HG03175 (cell line): Measurements from ENCODE around the gene PDCL2.
"Not testable (repeated sequence)": the region's sequence is repeated elsewhere in the genome, so short reads cannot be mapped to it uniquely, and the experiment has no call there.

Experiments
- ATAC-seq: cut with Tn5 transposase; IDR thresholded peaks from one replicate; pipeline ENCODE4 v1.9.1; 2021; ENCODE audit warnings: mild to moderate bottlenecking, moderate library complexity; ENCODE audit not compliant: unreplicated experiment

The PDCL2 gene

GRCh38 chr4:55598641-55599040, 6.6 kb upstream of the PDCL2 start:
- ATAC-seq: no peak

- ATAC-seq: no peak
These were observed 3.9 kb downstream of the PDCL2 start for GRCh38 chr4:55588160-55588559.

- ATAC-seq: not testable (repeated sequence)
These were observed 9.3 kb downstream of the PDCL2 start for GRCh38 chr4:55582773-55583172.

GRCh38 chr4:55578341-55579010, 13.6 kb downstream of the PDCL2 start:
- ATAC-seq: no peak

- no peak for ATAC-seq
These were observed 16.5 kb downstream of the PDCL2 start for GRCh38 chr4:55575513-55575912.

- ATAC-seq: no peak
These were observed 17.8 kb downstream of the PDCL2 start for GRCh38 chr4:55574252-55574651.

GRCh38 chr4:55571806-55572205, 20.2 kb downstream of the PDCL2 start:
- ATAC-seq: no peak

- no peak for ATAC-seq
These were observed 23.0 kb downstream of the PDCL2 start for GRCh38 chr4:55568905-55569504.

GRCh38 chr4:55561889-55562288, 30.2 kb downstream of the PDCL2 start:
- ATAC-seq: peak; percentile 100

- no peak for ATAC-seq
These were observed 31.9 kb downstream of the PDCL2 start for GRCh38 chr4:55560096-55560495.

- no peak for ATAC-seq
These were observed 37.5 kb downstream of the PDCL2 start for GRCh38 chr4:55554453-55555030.

GRCh38 chr4:55553441-55554201, 38.4 kb downstream of the PDCL2 start:
- ATAC-seq: no peak

GRCh38 chr4:55551964-55552363, 40.1 kb downstream of the PDCL2 start:
- ATAC-seq: not testable (repeated sequence)

- ATAC-seq: no peak
These were observed 42.2 kb downstream of the PDCL2 start for GRCh38 chr4:55549888-55550287.

- ATAC-seq: no peak
These were observed 44.1 kb downstream of the PDCL2 start for GRCh38 chr4:55547918-55548317.

- no peak for ATAC-seq
These were observed 44.6 kb downstream of the PDCL2 start for GRCh38 chr4:55547466-55547770.

GRCh38 chr4:55546756-55547465, 45.1 kb downstream of the PDCL2 start, which contains the start of gene CLOCK:
Gene CLOCK, minus strand, starts transcription at chr4:55546909. Its CDS starts 64,124 bp downstream, at chr4:55482785.
- ATAC-seq: peak; percentile 72

GRCh38 chr4:55546506-55546755, 45.6 kb downstream of the PDCL2 start:
- peak; percentile 37 for ATAC-seq

- peak; percentile 56 for ATAC-seq
These were observed 46.2 kb downstream of the PDCL2 start for GRCh38 chr4:55545641-55546505.

- ATAC-seq: no peak
These were observed 46.9 kb downstream of the PDCL2 start for GRCh38 chr4:55545151-55545550.
